ENCODE data around the gene TTLL10.

Gene TTLL10

DNA sequence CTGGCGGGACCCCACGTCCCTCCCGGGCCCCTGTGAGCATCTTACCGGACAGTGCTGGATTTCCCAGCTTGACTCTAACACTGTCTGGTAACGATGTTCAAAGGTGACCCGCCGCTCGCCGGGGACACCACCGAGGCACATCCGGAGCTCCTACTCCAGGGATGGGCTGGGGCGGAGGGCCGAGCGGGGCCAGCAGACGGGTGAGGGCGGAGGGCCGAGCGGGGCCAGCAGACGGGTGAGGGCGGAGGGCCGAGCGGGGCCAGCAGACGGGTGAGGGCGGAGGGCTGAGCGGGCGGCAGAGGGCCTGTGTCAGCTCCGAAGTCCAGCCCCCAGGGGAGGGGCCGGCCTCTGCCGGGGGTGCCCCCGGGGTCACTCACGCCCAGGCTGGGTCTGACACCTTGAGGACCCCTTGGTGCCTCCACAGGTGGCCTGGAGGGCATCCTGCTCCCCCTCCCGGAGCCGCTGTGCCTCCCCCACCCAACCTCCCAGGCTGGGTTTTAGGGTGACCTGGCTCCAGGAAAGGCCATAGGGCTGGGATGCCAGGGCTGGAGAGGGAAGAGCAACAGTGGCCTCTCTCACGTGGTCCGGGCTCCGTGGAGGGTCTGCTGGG, 5.7 kb upstream of the TTLL10 start:
- peak; percentile 3 for DNase-seq
- Mint-ChIP-seq H3K9me3 (no peaks in the 10 kb centered on the region), H3K36me3 (ENCODE audit: low read depth) (no peaks in the 10 kb centered on the region), H3K27me3 (ENCODE audit: low read depth, poor library complexity) (peaks cover 25% of the 10 kb centered on the region), H3K4me1 (peaks cover 35% of the 10 kb centered on the region), H3K27ac (no peak overlapping the region), H3K4me3 (no peak overlapping the region)
- TF ChIP-seq, protein P1, sequence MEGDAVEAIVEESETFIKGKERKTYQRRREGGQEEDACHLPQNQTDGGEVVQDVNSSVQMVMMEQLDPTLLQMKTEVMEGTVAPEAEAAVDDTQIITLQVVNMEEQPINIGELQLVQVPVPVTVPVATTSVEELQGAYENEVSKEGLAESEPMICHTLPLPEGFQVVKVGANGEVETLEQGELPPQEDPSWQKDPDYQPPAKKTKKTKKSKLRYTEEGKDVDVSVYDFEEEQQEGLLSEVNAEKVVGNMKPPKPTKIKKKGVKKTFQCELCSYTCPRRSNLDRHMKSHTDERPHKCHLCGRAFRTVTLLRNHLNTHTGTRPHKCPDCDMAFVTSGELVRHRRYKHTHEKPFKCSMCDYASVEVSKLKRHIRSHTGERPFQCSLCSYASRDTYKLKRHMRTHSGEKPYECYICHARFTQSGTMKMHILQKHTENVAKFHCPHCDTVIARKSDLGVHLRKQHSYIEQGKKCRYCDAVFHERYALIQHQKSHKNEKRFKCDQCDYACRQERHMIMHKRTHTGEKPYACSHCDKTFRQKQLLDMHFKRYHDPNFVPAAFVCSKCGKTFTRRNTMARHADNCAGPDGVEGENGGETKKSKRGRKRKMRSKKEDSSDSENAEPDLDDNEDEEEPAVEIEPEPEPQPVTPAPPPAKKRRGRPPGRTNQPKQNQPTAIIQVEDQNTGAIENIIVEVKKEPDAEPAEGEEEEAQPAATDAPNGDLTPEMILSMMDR (IDR thresholded peaks at IDR 0.05): no peak

DNA sequence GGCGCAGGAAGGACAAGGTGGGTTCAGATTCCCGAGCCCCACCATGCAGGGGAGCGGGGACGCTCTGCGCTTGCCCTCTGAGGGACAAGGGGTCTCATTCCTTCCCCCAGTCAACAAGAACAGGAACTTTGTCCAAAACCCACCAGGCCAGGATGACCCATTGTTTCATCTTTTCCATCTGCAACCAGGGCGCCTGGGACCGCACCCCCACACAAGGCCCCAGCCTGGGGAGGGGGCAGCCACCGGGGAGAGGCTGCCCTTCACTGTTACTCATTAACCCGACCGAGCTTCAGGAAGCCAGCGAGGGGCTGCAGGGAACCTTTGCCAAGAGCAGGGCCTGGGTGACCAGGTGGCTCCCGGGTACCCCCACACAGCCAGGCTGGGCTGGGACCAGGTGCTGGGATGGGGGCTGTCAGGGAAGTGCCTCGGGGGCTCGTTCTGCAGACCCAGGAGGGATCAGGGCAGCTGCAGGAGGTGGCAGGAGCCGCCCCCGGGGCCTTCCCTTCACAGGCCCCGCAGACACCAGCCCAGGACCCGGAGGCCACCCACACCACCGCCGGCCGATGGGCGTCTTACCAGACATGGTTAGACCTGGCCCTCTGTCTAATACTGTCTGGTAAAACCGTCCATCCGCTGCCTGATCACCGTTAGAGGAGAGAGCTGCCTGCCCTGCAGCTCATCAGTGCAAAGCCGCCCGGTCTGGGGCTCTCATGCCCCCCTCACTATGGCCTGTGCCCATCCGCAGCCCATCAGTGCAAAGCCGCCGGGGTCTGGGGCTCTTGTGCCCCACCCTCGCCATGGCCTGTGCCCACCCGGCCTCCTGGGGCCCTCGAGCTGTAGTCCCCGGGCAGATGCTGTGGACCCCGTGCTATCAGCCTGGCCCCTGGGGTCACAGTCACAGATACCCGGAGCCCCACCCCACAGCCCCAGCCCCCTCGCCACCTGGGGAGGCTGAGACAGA, 4.9 kb upstream of the TTLL10 start:
- no peaks in the 10 kb centered on the region for H3K9me3 Mint-ChIP-seq
- peaks cover 31% of the 10 kb centered on the region for H3K4me1 Mint-ChIP-seq
- H3K27ac Mint-ChIP-seq: no peak overlapping the region
- peaks cover 22% of the 10 kb centered on the region for H3K27me3 Mint-ChIP-seq (ENCODE audit: low read depth, poor library complexity)
- H3K36me3 Mint-ChIP-seq (ENCODE audit: low read depth): no peaks in the 10 kb centered on the region
- peak; percentile 12 for DNase-seq
- TF ChIP-seq, protein P1 (IDR thresholded peaks at IDR 0.05): no peak
- H3K4me3 Mint-ChIP-seq: no peak overlapping the region

GRCh38 chr1:1169429-1170214, 4.1 kb upstream of the TTLL10 start:
- no peaks in the 10 kb centered on the region for H3K9me3 Mint-ChIP-seq
- DNase-seq: peak; percentile 4
- no peak overlapping the region for H3K27ac Mint-ChIP-seq
- H3K4me3 Mint-ChIP-seq: no peak overlapping the region
- no peaks in the 10 kb centered on the region for H3K36me3 Mint-ChIP-seq (ENCODE audit: low read depth)
- H3K4me1 Mint-ChIP-seq: peaks cover 29% of the 10 kb centered on the region
- peaks cover 22% of the 10 kb centered on the region for H3K27me3 Mint-ChIP-seq (ENCODE audit: low read depth, poor library complexity)
- TF ChIP-seq, protein P1 (IDR thresholded peaks at IDR 0.05): no peak

GRCh38 chr1:1170215-1171091, 3.2 kb upstream of the TTLL10 start:
- no peak overlapping the region for H3K4me3 Mint-ChIP-seq
- H3K36me3 Mint-ChIP-seq (ENCODE audit: low read depth): no peaks in the 10 kb centered on the region
- TF ChIP-seq, protein P1 (IDR thresholded peaks at IDR 0.05): no peak
- DNase-seq: peak; percentile 11
- no peaks in the 10 kb centered on the region for H3K9me3 Mint-ChIP-seq
- H3K4me1 Mint-ChIP-seq: peaks cover 24% of the 10 kb centered on the region
- no peak overlapping the region for H3K27ac Mint-ChIP-seq
- peaks cover 30% of the 10 kb centered on the region for H3K27me3 Mint-ChIP-seq (ENCODE audit: low read depth, poor library complexity)

DNA sequence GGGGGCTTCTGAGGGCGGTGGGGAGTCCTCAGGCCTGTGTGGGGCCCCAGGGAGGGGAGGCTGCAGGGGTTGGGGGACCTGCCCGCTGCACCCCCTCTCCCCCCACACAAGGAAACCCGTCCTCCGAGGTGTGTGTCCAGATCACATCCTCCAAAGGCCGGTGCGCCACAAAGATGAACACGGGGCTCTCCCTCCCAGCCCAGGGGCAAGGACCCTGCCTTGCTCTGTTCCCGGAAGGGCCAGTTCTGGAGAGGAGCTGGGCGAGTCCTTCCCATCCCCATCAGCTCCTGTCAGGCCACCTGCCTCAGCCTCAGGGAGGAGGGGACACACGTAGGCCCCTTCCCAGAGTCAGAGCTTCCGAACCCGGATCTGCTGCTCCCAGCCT, 2.5 kb upstream of the TTLL10 start:
- Mint-ChIP-seq H3K4me1 (peaks cover 17% of the 10 kb centered on the region), H3K36me3 (ENCODE audit: low read depth) (no peaks in the 10 kb centered on the region)

More for the DNA sequence above, 2.5 kb upstream of the TTLL10 start:
- Mint-ChIP-seq H3K27me3 (ENCODE audit: low read depth, poor library complexity) (peaks cover 37% of the 10 kb centered on the region), H3K4me3 (no peak overlapping the region), H3K9me3 (no peaks in the 10 kb centered on the region), H3K27ac (no peak overlapping the region)
- DNase-seq: peak; percentile 10
- TF ChIP-seq, protein P1 (IDR thresholded peaks at IDR 0.05): no peak

All from nephron progenitor cell (in vitro differentiated cells).